ENCODE measurements around the gene CRNN.

CRNN gene

DNA sequence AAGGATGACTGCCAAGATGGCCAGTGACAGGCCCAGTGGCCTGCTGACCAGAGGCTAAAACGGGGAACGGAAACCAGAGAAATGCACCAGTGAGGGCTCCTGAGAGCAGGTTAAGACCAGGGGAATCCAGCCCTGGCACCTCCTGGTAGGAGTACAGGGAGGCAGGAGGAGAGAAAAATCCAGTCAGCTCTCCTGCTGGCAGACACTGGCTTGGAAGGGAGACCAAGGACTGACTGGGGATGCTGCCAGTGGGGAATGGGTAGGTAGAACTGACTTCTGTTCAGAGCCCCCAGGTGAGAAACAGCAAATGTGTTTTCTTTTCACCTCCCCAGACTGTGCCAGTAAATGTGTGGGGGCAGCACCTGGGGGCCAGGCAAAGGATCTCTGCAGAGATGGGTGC, 27.7 kb upstream of the CRNN start:
- no peak for TF ChIP-seq ZNF558 (tag by site-specific recombination; IDR thresholded peaks at IDR 0.05)
- TF ChIP-seq ZNF184 (tag by site-specific recombination; IDR thresholded peaks at IDR 0.05) = no peak
- TF ChIP-seq, protein P1, sequence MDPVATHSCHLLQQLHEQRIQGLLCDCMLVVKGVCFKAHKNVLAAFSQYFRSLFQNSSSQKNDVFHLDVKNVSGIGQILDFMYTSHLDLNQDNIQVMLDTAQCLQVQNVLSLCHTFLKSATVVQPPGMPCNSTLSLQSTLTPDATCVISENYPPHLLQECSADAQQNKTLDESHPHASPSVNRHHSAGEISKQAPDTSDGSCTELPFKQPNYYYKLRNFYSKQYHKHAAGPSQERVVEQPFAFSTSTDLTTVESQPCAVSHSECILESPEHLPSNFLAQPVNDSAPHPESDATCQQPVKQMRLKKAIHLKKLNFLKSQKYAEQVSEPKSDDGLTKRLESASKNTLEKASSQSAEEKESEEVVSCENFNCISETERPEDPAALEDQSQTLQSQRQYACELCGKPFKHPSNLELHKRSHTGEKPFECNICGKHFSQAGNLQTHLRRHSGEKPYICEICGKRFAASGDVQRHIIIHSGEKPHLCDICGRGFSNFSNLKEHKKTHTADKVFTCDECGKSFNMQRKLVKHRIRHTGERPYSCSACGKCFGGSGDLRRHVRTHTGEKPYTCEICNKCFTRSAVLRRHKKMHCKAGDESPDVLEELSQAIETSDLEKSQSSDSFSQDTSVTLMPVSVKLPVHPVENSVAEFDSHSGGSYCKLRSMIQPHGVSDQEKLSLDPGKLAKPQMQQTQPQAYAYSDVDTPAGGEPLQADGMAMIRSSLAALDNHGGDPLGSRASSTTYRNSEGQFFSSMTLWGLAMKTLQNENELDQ (tag by site-specific recombination; IDR thresholded peaks at IDR 0.05; ENCODE audit: low read depth) = no peak
- no peak for TF ChIP-seq MYNN (tag by site-specific recombination; IDR thresholded peaks at IDR 0.05; ENCODE audit: borderline replicate concordance)
- TF ChIP-seq ZNF639 (tag by site-specific recombination; IDR thresholded peaks at IDR 0.05) = no peak
- TF ChIP-seq ZNF214 (tag by site-specific recombination; IDR thresholded peaks at IDR 0.05; ENCODE audit: borderline replicate concordance) = no peak
- no peak for TF ChIP-seq SCRT2 (tag by site-specific recombination; IDR thresholded peaks at IDR 0.05)
- TF ChIP-seq ZIC2 (tag by site-specific recombination; IDR thresholded peaks at IDR 0.05) = no peak
- no peak for TF ChIP-seq GLI2 (tag by site-specific recombination; IDR thresholded peaks at IDR 0.05; ENCODE audit: borderline replicate concordance, low read depth)
- no peak for TF ChIP-seq TCF7L2 (IDR thresholded peaks at IDR 0.05; ENCODE audit: borderline replicate concordance, low read depth, low read length)
- no peak for TF ChIP-seq SCRT1 (tag by site-specific recombination; IDR thresholded peaks at IDR 0.05; ENCODE audit: borderline replicate concordance)
- TF ChIP-seq ZSCAN16 (tag by site-specific recombination; IDR thresholded peaks at IDR 0.05) = no peak
- TF ChIP-seq ZNF362 (tag by site-specific recombination; IDR thresholded peaks at IDR 0.05) = no peak
- no peak for TF ChIP-seq HOXA7 (CRISPR knock-in tag; IDR thresholded peaks at IDR 0.05; ENCODE audit: borderline replicate concordance)
- no peak for TF ChIP-seq ZNF704 (tag by site-specific recombination; IDR thresholded peaks at IDR 0.05)

GRCh38 chr1:152440635-152441471, 26.8 kb upstream of the CRNN start:
- no peaks in the 10 kb centered on the region for H3K4me1 ChIP-seq (ENCODE audit: control insufficient read depth, insufficient read depth, low read length)
- no peak overlapping the region for H3K27ac ChIP-seq (ENCODE audit: extremely low read depth, low read depth, low read length)
- ChIA-PET POLR2A (interaction anchor here (0.6 to 1.9 kb wide), 2 partner anchors 32 to 42 kb away, joined by 4 to 5 read pairs; no protein-coding TSS in a partner anchor), CTCF (interaction anchor here (0.5 to 4.2 kb wide), 44 partner anchors 8 to 964 kb away, joined by 3 to 82 read pairs (median 4); no protein-coding TSS in a partner anchor)
- H3K36me3 ChIP-seq (ENCODE audit: control insufficient read depth in 2 of 2, insufficient read depth in 1 of 2, low read length in 2 of 2) = no peaks in the 10 kb centered on the region
- H3K9me3 ChIP-seq (ENCODE audit: control insufficient read depth, insufficient read depth, low read depth, low read length) = no peaks in the 10 kb centered on the region
- no peak overlapping the region for H3K4me3 ChIP-seq (ENCODE audit: low read depth, low read length)
- TF ChIP-seq SALL2 (tag by site-specific recombination; IDR thresholded peaks at IDR 0.05; ENCODE audit: borderline replicate concordance) (no peak), ZFHX2 (tag by site-specific recombination; conservative IDR thresholded peaks at IDR 0.05) (no peak), ZNF704 (tag by site-specific recombination; IDR thresholded peaks at IDR 0.05) (no peak), ZNF571 (tag by site-specific recombination; IDR thresholded peaks at IDR 0.05) (no peak), ZNF473 (tag by site-specific recombination; IDR thresholded peaks at IDR 0.05) (no peak), ZSCAN23 (tag by site-specific recombination; IDR thresholded peaks at IDR 0.05) (no peak), ZNF664 (tag by site-specific recombination; IDR thresholded peaks at IDR 0.05) (no peak), CTCF (tag by site-specific recombination; IDR thresholded peaks at IDR 0.05) (peak; percentile 79)
- TF ChIP-seq, protein P2, sequence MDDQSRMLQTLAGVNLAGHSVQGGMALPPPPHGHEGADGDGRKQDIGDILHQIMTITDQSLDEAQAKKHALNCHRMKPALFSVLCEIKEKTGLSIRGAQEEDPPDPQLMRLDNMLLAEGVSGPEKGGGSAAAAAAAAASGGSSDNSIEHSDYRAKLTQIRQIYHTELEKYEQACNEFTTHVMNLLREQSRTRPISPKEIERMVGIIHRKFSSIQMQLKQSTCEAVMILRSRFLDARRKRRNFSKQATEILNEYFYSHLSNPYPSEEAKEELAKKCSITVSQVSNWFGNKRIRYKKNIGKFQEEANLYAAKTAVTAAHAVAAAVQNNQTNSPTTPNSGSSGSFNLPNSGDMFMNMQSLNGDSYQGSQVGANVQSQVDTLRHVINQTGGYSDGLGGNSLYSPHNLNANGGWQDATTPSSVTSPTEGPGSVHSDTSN (CRISPR knock-in tag; IDR thresholded peaks at IDR 0.05) = no peak

More for the DNA sequence above, 27.7 kb upstream of the CRNN start:
- H3K4me3 ChIP-seq (ENCODE audit: low read depth, low read length) = no peak overlapping the region
- H3K9me3 ChIP-seq (ENCODE audit: control insufficient read depth, insufficient read depth, low read depth, low read length) = no peaks in the 10 kb centered on the region
- no peaks in the 10 kb centered on the region for H3K4me1 ChIP-seq (ENCODE audit: control insufficient read depth, insufficient read depth, low read length)
- no peak overlapping the region for H3K27ac ChIP-seq (ENCODE audit: extremely low read depth, low read depth, low read length)
- H3K36me3 ChIP-seq (ENCODE audit: control insufficient read depth in 2 of 2, insufficient read depth in 1 of 2, low read length in 2 of 2) = no peaks in the 10 kb centered on the region
- CTCF ChIA-PET = interaction anchor here (0.5 to 4.2 kb wide), 18 partner anchors 8 to 393 kb away, joined by 3 to 82 read pairs (median 8); no protein-coding TSS in a partner anchor
- POLR2A ChIA-PET = interaction anchor here (1.9 kb wide), 1 partner anchor 43 kb away, joined by 4 read pairs; no protein-coding TSS in a partner anchor
